Thoracic aorta (tissue), 2 donors: ENCODE measurements around the gene SHLD2. TPM values are rescaled to one million over a fixed set of nuclear protein-coding genes. Genes with fewer than 3 reads are reported as not detected.
"Not testable (repeated sequence)": the region's sequence is repeated elsewhere in the genome, so short reads cannot be mapped to it uniquely, and the experiment has no call there.

Experiments
- ATAC-seq: fragments of 150-250 bp; one replicate; pipeline ENCODE4 v1.8.0; 2017; ENCODE audit warnings: low read depth; ENCODE audit not compliant: insufficient number of reproducible peaks, low FRiP score
- DNase-seq: peaks from one replicate; pipeline ENCODE4 v3.0.0-alpha.2; 2020; ENCODE audit warnings: low spot score
- H3K27ac ChIP-seq, 2 donors: fragments of 200-600 bp; sonication (generic); 1 replicate in 1 of 2; 2 replicates in 1 of 2; pipeline ENCODE4 v1.5.1; 2016; ENCODE audit warnings: mild to moderate bottlenecking in 2 of 2, moderate library complexity in 2 of 2
- H3K27me3 ChIP-seq: fragments of 200-600 bp; sonication (generic); replicated peaks from 2 replicates; pipeline ENCODE4 v1.6.0; 2016; ENCODE audit warnings: mild to moderate bottlenecking; ENCODE audit not compliant: insufficient read depth
- H3K36me3 ChIP-seq: fragments of 200-600 bp; sonication (generic); one replicate; pipeline ENCODE4 v1.5.1; 2016
- H3K4me1 ChIP-seq, 2 donors: fragments of 200-600 bp; sonication (generic); 1 replicate in 1 of 2; 2 replicates in 1 of 2; pipeline versions ENCODE4 v1.5.1 to v1.6.0; 2016; ENCODE audit warnings: low read depth in 2 of 2, mild to moderate bottlenecking in 1 of 2; ENCODE audit not compliant: control insufficient read depth in 1 of 2
- H3K4me3 ChIP-seq: fragments of 200-600 bp; sonication (generic); 2 replicates; pipeline ENCODE4 v1.5.1; 2016; ENCODE audit warnings: mild to moderate bottlenecking
- H3K9me3 ChIP-seq: fragments of 200-600 bp; sonication (generic); 2 replicates; pipeline ENCODE4 v1.5.1; 2016
- total RNA-seq, 2 donors: library from RNA; depleted of rRNA; stranded (reverse); fragments of >200 nt; gene quantifications; one replicate each; pipeline versions ENCODE4 v1.1.0 to v1.2.3, GENCODE V29; 2016
- TF ChIP-seq, protein P1 (sequence below): fragments of 200-600 bp; sonication (generic); IDR thresholded peaks from one replicate; pipeline ENCODE4 v1.5.1; 2019; ENCODE audit warnings: antibody characterized with exemption

Gene SHLD2
- total RNA-seq, 2 donors from 2014 or later = 18.1 to 28.9 TPM

DNA sequence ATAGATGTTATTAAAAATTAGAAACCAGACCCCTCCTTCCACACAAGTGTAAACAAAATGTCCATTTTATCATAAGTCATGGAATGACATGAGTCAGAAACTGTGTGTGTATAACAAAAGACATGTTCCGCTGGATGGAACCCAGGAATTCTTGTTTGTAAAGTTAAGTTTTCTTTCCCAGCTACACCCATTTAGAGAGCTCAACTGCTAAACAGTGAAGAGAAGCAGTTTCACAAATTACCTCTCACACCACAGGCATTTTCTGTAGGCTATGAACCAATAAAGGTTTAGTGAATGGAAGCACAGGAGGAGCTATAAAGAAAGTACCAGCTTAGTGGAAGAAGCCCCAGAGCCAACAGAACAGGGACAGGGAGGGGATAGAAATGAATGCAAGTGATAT is 12.8 kb upstream of the SHLD2 start:
- not testable (repeated sequence) for DNase-seq, ATAC-seq, H3K36me3 ChIP-seq, H3K4me3 ChIP-seq, H3K27me3 ChIP-seq, H3K9me3 ChIP-seq
- peaks cover 26 to 36% of the 10 kb centered on the region in 2 donors for H3K4me1 ChIP-seq
- H3K27ac ChIP-seq = peak overlapping the region; percentile 69

DNA sequence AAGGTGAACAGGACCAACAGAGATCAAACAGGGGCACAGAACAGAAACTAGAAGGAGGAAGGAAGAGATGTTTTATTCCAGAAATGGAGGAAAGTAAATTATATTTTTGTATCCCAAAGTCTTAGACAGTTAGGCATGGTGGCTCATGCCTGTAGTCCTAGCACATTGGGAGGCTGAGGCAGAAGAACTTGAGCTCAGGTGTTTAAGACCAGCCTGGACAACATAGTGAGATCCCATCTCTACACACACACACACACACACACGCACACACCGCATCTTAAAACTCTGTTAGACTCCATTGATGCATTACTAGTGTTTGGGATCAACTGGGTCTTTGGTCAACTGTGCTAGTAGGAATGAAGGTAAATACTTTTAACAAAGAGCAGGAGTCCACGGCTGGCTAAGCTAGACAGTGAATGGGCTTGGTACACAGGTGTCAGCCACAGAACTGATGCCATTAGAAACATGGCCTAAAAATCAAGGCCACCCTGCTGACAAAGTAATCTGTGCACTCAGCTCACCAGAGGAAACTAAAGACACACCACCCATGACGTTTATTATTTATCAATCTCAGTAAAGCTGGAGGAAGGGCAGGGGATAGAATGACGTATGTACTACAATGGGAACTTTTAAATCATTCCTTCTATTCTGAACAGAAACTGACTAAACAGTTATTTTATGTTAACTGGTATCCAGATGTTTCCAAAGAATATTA is 11.3 kb upstream of the SHLD2 start:
- not testable (repeated sequence) for H3K36me3 ChIP-seq, H3K27me3 ChIP-seq, DNase-seq, H3K4me3 ChIP-seq, H3K9me3 ChIP-seq
- peak; percentile 70 for ATAC-seq
- peaks cover 34 to 36% of the 10 kb centered on the region in 2 donors for H3K4me1 ChIP-seq
- H3K27ac ChIP-seq = peak overlapping the region; percentile 69

DNA sequence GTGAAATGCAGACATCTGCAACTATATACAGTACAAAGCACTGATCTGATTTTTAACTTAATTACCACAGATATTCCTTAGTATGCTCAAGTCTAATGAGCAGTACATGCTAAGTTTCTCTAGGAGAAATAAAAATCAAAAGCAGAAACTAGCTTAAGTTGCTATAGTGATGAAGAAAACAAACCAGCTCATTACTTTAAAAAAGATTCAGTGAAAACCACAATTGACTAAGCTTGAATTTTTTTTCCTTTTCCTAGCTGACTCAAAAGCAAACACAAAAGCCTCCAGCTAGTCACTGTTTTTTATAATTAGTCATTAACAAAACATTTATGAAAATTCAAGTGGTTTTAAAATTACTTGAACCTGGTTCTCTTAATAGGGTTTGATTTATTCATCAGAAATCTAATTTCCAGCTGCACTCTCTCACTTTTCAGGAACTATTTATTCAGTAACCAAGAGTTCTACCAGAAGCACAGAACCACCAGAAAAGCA is 10.7 kb upstream of the SHLD2 start:
- Histone ChIP-seq H3K4me1 (peaks cover 34 to 36% of the 10 kb centered on the region in 2 donors), H3K4me3 (peak overlapping the region; percentile 1), H3K27ac (peak overlapping the region; percentile 69)
- not testable (repeated sequence) for H3K27me3 ChIP-seq, H3K9me3 ChIP-seq, DNase-seq, H3K36me3 ChIP-seq
- ATAC-seq = peak; percentile 57

DNA sequence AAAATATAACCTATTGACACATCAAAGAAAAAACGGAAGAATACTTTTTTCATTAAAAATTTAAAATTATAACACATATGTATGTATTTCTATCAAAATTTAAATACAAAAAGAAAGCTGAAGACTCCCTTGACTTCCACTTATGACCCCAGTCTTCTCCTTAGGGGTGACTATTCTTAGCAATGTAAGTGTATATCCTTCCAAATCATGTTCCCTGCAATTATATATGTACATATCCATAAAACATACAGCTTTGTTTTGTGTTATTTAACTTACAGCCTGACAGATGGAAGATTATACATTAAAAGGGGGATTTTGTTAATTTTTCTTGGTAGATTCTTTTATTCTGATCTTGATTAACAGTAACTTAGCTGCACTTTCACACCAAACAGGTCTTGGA is 9.5 kb upstream of the SHLD2 start:
- TF ChIP-seq, protein P1, sequence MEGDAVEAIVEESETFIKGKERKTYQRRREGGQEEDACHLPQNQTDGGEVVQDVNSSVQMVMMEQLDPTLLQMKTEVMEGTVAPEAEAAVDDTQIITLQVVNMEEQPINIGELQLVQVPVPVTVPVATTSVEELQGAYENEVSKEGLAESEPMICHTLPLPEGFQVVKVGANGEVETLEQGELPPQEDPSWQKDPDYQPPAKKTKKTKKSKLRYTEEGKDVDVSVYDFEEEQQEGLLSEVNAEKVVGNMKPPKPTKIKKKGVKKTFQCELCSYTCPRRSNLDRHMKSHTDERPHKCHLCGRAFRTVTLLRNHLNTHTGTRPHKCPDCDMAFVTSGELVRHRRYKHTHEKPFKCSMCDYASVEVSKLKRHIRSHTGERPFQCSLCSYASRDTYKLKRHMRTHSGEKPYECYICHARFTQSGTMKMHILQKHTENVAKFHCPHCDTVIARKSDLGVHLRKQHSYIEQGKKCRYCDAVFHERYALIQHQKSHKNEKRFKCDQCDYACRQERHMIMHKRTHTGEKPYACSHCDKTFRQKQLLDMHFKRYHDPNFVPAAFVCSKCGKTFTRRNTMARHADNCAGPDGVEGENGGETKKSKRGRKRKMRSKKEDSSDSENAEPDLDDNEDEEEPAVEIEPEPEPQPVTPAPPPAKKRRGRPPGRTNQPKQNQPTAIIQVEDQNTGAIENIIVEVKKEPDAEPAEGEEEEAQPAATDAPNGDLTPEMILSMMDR = no peak
- Histone ChIP-seq H3K36me3 (no peaks in the 10 kb centered on the region), H3K9me3 (no peaks in the 10 kb centered on the region), H3K4me1 (peaks cover 37 to 45% of the 10 kb centered on the region in 2 donors), H3K27me3 (no peaks in the 10 kb centered on the region), H3K4me3 (no peak overlapping the region), H3K27ac (peak overlapping the region in 1 of 2 donors; percentile 24)
- no peak for DNase-seq
- ATAC-seq = no peak

DNA sequence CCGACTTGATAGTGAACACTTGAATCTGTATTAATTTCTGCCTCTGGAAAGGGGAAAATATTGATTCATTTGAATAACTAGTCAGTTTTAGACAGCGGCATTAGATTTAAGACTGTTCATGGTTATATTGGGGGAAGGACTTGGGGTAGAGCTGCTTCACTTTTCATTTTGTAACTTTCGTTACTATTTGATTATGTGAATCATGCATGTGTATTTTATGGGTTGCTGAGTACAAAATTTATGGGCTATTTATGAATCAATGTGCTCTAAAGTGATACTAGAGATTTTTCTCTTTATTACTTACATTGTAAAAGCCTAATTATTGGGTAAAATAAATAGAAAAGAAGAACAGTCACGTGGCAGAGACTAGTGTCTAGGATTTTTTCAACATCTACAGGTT is 5.3 kb upstream of the SHLD2 start:
- Histone ChIP-seq H3K27ac (no peak overlapping the region), H3K27me3 (no peaks in the 10 kb centered on the region), H3K9me3 (no peaks in the 10 kb centered on the region), H3K4me3 (no peak overlapping the region), H3K36me3 (no peaks in the 10 kb centered on the region), H3K4me1 (peaks cover 30% of the 10 kb centered on the region in 2 donors)
- DNase-seq = no peak
- ATAC-seq = no peak
- TF ChIP-seq, protein P1 = no peak

DNA sequence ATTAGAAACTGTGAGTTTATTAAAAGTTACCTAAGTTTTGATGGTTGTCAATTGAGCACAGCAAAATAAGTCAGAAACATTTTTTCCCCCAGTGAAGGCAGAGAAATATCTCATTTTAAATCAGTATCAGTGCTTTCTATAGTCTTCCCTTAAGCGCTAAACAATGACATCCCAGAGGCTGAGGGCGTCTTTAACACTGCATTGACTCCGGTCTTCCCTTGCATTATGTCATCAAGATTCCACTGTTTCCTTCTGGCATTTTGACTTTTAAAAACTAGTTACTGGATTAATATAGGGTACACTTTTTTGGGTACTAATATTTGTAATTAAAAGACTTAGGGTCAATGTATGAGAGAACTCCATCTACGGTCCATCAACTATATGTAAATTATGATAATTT is 4.2 kb upstream of the SHLD2 start:
- TF ChIP-seq, protein P1 = no peak
- H3K9me3 ChIP-seq = no peaks in the 10 kb centered on the region
- no peak overlapping the region for H3K4me3 ChIP-seq
- DNase-seq (no peak), ATAC-seq (no peak)
- H3K36me3 ChIP-seq = no peaks in the 10 kb centered on the region
- no peak overlapping the region for H3K27ac ChIP-seq
- H3K4me1 ChIP-seq = peaks cover 19 to 25% of the 10 kb centered on the region in 2 donors
- H3K27me3 ChIP-seq = no peaks in the 10 kb centered on the region
